Subcutaneous adipose tissue (tissue), 4 donors: Measurements from ENCODE around the gene CFAP74. TPM values are rescaled to one million over a fixed set of nuclear protein-coding genes. Genes with fewer than 3 reads are reported as not detected.

Experiments used
- total RNA-seq, 4 donors: library from RNA; depleted of rRNA; stranded (reverse); fragments of >200 nt; gene quantifications; one replicate each; pipeline ENCODE4 v1.1.0, GENCODE V29; 2016
- TF ChIP-seq, protein P1 (sequence below): fragments of 450-650 bp; IDR thresholded peaks from one replicate; pipeline ENCODE4 v1.5.1; 2016; ENCODE audit warnings: low read depth, mild to moderate bottlenecking, control low read depth, antibody characterized with exemption, moderate library complexity

The CFAP74 gene
- total RNA-seq, 4 donors from 2014 or later = 0.16 TPM; not detected in 3

GRCh38 chr1:2014741-2015735 is 11.5 kb upstream of the CFAP74 start:
- TF ChIP-seq, protein P1, sequence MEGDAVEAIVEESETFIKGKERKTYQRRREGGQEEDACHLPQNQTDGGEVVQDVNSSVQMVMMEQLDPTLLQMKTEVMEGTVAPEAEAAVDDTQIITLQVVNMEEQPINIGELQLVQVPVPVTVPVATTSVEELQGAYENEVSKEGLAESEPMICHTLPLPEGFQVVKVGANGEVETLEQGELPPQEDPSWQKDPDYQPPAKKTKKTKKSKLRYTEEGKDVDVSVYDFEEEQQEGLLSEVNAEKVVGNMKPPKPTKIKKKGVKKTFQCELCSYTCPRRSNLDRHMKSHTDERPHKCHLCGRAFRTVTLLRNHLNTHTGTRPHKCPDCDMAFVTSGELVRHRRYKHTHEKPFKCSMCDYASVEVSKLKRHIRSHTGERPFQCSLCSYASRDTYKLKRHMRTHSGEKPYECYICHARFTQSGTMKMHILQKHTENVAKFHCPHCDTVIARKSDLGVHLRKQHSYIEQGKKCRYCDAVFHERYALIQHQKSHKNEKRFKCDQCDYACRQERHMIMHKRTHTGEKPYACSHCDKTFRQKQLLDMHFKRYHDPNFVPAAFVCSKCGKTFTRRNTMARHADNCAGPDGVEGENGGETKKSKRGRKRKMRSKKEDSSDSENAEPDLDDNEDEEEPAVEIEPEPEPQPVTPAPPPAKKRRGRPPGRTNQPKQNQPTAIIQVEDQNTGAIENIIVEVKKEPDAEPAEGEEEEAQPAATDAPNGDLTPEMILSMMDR = no peak

GRCh38 chr1:2014181-2014580 is 10.6 kb upstream of the CFAP74 start:
- TF ChIP-seq, protein P1 = no peak

DNA sequence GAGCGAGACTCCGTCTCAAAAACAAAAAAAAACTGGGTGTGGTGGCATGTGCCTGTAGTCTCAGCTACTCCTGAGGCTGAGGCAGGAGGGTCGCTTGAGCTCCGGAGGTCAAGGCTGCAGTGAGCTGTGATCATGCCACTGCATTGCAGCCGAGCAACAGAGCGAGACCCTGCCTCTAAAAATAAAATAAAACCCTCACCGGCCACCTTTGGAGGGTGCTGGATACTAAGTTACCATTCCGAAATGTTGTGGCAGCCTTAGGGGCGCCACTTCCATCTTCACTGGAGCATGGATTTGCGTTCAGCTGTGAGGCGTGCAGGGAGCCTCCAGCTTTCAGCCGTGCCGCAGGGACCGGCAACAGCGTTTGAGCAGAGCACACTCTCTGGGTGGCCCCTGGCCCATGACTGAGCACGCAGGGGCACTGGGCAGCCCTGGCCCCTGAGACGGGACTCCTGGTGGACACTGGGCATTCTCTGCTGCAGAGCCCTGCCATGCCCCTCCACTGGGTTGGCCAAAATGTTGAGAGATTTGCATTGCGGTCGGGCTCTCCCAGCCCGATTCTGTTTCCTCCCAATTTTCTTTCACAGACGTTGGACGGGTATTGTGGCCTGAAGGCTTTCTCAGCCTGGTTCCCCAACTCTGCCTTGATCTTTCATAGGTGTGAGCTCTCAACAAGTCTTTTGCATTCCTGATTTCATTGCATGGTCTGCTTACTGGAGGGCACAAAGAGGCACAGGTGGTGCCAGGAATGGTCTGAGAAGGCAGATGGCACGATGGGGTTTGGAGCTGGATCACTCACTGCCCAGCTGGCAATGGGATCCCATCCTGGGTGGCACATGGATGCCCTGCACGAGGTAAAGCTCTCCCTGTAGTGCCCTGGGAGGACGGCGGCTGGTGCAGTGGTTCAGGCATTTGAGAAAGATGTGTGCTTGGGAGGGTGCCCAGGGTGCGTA is 5.8 kb upstream of the CFAP74 start:
- TF ChIP-seq, protein P1 = no peak

DNA sequence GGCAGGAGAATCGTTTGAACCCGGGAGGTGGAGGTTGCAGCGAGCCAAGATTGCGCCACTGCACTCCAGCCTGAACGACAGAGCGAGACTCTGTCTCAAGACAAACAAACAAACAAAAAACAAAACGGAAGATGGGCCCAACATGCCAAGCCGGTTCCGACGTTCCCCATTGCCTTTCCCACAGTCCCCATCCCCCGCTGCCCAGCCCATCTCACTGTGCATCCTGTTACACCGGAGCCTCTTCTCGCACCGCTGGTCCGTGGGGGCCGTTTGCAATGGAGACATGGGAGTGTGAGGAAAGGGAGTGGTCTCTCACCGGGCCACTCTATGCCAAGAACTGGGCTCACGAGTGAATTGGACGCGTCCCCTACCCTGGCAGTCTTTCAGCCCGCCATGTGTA is 1.3 kb upstream of the CFAP74 start:
- TF ChIP-seq, protein P1 = no peak

GRCh38 chr1:2001773-2002411 is 1.7 kb downstream of the CFAP74 start:
- TF ChIP-seq, protein P1 = no peak

GRCh38 chr1:2000850-2001249 is 2.7 kb downstream of the CFAP74 start:
- TF ChIP-seq, protein P1 = no peak
